ENCODE data around the gene BGLAP.

The BGLAP gene

DNA sequence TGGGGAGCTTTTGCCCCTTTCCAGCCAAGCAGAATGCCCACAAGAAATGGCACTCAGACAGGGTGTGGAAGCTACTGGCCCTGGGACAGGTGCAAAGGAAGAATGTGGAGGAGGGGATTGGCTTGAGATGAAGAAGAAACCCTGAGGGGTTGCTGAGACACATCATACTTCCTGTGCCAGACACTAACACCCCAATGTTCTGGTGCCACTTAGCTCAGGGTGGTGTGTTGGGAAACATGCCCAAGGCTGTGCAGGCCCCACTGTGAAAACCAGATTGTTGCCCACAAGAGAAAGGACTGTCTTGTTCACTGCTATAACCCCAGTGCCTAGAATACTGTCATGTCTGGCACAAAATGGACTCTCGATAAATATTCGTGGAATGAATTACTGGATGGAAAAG, 15.7 kb downstream of the BGLAP start:
- no peak for DNase-seq (ENCODE audit: low spot score)

GRCh38 chr1:156258859-156259258, 16.9 kb downstream of the BGLAP start:
- DNase-seq (ENCODE audit: low spot score): no peak

DNA sequence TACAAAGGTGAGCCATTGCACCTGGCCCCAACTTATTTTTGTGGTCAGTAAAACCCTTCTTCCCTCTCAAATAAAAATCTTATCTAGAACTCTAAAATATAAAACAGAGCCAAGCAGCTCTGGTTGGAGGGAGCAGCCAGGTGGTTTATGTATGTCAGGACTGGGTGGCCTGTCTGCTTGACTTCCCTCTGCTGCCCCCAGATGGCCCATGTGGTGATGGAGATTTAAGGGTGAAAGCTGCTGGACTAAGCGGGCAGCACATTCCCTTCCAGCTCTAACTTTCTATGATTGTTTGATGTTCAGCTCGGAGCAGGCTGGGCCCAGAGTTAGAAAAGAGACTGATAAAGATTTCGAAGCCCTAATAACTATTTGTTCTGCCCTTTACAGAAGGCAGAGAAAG, 17.8 kb downstream of the BGLAP start:
- no peak for DNase-seq (ENCODE audit: low spot score)

- DNase-seq (ENCODE audit: low spot score): no peak
Observed at GRCh38 chr1:156260896-156261295, 18.9 kb downstream of the BGLAP start.

DNA sequence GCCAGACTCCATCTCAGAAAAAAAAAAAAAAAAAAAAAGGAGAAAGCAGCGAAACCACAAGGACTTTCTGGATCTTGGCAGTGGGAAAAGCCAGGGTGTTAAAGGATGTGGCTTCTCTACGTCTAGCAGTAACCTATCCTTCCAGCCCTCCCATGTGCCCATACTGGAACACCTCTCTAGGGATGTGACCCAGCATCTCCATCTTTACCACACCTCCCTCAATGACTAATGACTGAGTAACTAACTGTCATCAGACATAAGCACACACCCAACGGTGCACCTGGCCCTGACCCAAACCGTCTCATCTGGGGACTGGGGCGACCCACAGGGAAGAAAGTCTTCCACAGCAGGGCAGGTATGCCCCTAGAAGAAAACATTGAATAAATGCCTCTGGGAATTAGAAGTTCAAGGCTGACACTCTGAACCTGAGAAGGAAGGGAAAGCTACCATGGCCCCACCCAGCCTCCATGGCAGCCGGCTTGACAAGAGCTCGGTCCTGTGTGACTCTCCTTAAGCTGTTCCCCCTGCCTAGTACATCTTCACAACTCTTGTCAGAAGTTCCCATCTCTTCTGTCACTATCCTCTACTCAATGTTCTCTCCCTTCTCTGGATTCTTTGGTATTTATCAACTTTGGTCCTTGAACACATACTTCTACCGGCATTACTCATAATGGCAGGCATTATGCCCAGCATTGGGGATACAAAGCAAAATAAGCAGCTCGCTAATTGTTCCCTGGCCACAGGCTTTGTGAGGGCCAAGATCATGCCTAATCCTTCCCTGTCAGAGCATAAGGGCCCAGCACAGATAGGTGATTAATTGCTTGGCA, 20.7 kb downstream of the BGLAP start:
- no peak for DNase-seq (ENCODE audit: low spot score)

DNA sequence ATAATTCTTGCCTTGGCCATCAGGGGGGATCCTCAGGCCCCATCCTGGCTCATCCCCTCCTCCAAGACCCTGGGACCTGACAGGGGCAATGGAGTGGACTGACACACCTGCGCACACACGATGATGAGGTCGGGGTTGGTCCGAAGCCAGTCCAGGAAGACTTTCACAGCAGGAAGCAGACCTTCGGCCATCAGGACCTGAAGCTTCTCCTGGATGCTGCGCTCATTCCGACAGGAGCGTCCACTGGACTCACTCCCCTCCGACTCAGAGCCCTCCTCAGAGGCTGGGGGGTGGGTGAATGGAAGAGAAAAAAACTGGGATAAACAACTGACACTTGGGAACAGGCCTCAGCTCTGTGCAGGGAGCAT, 21.3 kb downstream of the BGLAP start:
- DNase-seq (ENCODE audit: low spot score): no peak

- DNase-seq (ENCODE audit: low spot score): no peak
Observed at GRCh38 chr1:156266051-156266450, 24.1 kb downstream of the BGLAP start.

DNA sequence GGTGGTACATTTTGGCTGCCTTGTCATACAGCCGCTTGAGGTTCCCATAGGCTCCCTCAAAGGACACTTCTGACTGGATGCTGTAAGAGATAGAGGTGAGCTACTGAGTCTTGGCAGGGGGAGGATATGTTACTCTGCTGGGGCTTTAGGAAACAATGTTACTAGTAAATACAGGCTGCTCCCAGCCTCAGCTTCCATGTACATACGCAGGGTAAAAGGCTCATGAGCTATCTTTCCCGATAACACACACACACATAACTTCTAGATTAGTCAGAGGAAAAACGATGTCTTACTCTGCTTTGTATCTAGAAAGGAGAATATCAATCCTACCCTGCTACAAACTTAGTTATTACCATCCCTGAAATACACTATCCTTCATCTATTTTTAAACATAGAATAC, 26.4 kb downstream of the BGLAP start:
- no peak for DNase-seq (ENCODE audit: low spot score)

DNA sequence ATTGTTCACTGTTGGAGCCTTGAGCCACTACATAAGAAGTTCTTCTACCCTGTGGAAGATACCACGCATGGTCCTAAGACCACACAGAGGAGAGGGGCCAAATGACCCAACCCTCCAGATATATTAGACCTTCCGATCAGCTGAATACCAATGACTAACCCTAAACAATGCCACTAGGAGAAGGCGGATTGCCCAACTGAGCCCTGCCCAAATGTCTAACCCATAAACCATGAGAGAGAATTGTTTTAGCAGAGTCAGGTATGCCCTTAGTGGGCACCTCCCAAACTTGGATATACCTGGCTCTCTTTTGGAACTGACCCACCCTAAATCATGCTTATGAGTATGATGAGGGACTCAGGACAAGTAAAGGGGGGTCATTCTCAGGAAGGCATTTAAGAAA, 28.3 kb downstream of the BGLAP start:
- DNase-seq (ENCODE audit: low spot score): no peak

GRCh38 chr1:156276532-156276931, 34.5 kb downstream of the BGLAP start:
- DNase-seq (ENCODE audit: low spot score): no peak

GRCh38 chr1:156276966-156277381, 35.0 kb downstream of the BGLAP start:
- no peak for DNase-seq (ENCODE audit: low spot score)

GRCh38 chr1:156279837-156280236, 37.9 kb downstream of the BGLAP start:
- DNase-seq (ENCODE audit: low spot score): no peak

DNA sequence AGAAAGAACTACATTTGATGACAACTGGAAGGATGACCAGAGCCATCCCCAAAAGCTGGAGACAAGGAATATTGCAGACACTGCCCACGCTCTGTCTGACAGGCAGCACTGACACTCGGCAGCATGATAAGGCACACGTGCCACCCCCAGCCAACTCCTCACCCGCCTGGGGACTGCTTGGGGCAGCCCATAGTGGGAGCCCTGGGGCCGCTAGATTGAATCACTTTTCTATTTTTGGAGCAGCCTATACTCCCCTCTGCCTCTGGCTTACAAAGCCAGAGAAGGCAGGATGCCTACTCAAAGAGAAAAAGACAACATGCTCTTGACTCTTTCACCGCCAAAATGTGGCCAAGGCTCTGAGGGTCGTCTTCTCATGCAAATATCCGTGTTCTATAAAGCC, 39.3 kb downstream of the BGLAP start:
- no peak for DNase-seq (ENCODE audit: low spot score)

DNA sequence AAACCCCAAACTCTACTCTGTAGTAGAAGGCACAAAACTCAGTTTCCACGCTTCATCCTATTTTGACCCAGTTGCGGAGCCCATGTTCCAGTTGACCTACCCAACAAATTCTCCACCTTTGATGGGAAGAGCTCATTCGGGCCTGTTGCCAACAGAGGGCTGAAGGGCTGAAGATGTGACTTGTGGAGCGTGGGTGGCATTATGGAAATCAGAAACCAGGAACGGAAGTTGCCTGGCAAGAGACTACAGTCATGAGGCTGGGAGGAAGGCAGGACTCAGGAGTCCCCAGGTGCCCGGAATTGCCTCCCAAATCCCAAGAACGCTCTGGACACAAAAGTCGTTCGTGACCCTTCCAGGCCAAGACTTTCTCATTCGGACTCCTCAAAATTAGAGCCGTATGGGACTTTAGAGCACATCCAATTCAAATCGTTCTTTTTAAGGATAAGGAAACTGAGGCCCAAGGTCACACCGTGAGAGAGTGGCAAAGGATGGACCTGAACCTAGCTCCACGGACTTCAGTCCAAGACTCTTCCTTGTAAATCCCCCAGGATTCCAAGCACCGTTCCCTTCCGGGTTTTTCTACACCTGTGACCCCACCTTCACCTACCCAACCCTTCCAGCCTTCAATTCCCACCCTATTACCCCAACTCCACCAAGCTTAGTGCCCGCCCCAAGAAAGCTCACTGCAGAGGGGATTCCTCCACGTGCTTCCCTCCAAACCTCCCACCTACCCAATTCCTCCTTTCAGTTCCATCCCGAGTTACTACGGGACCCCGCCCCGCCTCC, 39.9 kb downstream of the BGLAP start:
- no peak for DNase-seq (ENCODE audit: low spot score)

- DNase-seq (ENCODE audit: low spot score): peak; percentile 97
Observed at GRCh38 chr1:156282479-156283222, 40.7 kb downstream of the BGLAP start, which contains the start of gene SMG5. Gene SMG5 (minus strand): TSS chr1:156282825. CDS start chr1:156282680, 145 bp downstream.

- DNase-seq (ENCODE audit: low spot score): no peak
Observed at GRCh38 chr1:156283521-156283920, 41.5 kb downstream of the BGLAP start.

DNA sequence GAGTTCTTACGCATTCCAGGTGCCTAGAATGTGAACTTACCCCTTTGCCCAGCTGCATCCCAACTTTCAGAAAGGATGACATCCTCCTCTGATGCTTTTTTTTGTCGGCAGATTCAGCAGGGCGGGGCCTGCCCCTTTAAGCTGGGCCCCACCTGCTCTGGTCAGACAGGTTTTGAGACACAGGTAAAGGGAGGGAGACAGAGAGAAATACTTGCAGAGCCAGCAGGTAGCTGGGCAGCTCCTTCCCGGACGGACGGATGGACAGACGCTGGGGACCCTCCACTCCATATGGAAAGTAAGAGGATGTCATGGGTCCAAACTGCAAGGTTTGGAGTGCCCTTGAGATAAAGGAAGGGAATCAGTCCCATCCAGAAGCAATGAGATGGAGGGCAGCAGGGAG, 42.1 kb downstream of the BGLAP start, which contains the start of gene TMEM79:
Gene TMEM79, plus strand, starts transcription at position 214 of the 400 bp plus-strand sequence. CDS start 902 bp downstream, outside the sequence.
- DNase-seq (ENCODE audit: low spot score): no peak

DNA sequence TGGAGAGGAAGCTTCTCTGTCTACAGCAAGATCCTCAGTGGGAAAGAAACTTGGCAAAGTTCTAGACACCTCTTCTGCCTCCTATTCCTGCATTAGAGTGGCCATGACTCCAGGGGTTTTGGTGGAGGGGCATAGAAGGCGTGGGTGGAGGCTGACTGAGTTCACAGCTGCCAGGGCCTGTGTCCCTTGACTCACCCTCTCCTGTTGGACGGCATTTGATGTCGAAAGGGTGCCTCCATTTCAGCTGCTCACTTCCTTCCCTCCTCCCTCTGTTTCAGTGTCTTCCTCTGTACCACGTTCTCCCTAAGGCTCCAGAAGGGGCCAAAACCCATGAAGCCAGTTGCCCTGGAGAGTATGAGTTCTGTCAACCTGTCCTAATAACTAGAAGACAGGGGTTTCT, 42.8 kb downstream of the BGLAP start:
- no peak for DNase-seq (ENCODE audit: low spot score)

GRCh38 chr1:156285437-156285836, 43.5 kb downstream of the BGLAP start:
- no peak for DNase-seq (ENCODE audit: low spot score)

DNA sequence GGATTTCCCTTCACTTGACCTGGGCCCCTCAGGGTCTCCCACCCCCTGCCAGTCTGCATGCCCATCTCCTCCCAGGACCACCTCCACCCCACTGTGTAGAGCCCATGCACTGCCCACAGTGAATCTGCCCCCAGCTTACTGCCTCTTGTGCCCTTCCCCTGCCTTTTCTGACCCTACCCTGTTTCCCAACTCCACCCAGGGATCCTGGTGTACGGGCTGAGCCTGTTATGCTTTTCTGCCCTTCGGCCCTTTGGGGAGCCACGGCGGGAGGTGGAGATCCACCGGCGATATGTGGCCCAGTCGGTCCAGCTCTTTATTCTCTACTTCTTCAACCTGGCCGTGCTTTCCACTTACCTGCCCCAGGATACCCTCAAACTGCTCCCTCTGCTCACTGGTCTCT, 44.1 kb downstream of the BGLAP start:
- DNase-seq (ENCODE audit: low spot score): no peak

- DNase-seq (ENCODE audit: low spot score): no peak
Observed at GRCh38 chr1:156289857-156290256, 47.9 kb downstream of the BGLAP start.
